ENCODE data around the gene FBXO28.

FBXO28 gene

DNA sequence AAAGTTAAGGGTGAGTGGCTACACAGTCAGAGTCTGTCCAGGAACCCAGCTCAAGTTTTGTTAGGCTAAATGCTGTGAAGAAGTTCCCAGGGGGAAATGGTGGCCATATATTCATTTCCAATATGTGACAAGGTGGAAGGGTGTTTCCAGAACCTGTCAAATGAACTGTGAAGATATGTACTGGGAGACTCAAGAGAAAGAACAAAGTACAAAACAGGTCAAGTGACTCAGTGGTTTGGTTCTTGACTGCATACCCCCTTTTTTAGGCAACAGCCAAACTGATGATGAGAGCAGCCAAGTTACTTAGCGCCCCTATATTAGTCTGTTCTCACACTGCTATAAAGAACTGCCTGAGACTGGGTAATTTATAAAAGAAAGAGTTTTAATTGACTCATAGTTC is 18.6 kb upstream of the FBXO28 start:
- no peak for ATAC-seq
- TF ChIP-seq PATZ1 (CRISPR knock-in tag; IDR thresholded peaks at IDR 0.05; ENCODE audit: borderline replicate concordance): no peak
- no peak for TF ChIP-seq OSR1 (CRISPR knock-in tag; IDR thresholded peaks at IDR 0.05)
- no peak for TF ChIP-seq CSDC2 (CRISPR knock-in tag; IDR thresholded peaks at IDR 0.05)
- TF ChIP-seq, protein P1, sequence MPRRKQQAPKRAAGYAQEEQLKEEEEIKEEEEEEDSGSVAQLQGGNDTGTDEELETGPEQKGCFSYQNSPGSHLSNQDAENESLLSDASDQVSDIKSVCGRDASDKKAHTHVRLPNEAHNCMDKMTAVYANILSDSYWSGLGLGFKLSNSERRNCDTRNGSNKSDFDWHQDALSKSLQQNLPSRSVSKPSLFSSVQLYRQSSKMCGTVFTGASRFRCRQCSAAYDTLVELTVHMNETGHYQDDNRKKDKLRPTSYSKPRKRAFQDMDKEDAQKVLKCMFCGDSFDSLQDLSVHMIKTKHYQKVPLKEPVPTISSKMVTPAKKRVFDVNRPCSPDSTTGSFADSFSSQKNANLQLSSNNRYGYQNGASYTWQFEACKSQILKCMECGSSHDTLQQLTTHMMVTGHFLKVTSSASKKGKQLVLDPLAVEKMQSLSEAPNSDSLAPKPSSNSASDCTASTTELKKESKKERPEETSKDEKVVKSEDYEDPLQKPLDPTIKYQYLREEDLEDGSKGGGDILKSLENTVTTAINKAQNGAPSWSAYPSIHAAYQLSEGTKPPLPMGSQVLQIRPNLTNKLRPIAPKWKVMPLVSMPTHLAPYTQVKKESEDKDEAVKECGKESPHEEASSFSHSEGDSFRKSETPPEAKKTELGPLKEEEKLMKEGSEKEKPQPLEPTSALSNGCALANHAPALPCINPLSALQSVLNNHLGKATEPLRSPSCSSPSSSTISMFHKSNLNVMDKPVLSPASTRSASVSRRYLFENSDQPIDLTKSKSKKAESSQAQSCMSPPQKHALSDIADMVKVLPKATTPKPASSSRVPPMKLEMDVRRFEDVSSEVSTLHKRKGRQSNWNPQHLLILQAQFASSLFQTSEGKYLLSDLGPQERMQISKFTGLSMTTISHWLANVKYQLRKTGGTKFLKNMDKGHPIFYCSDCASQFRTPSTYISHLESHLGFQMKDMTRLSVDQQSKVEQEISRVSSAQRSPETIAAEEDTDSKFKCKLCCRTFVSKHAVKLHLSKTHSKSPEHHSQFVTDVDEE (CRISPR knock-in tag; IDR thresholded peaks at IDR 0.05): no peak
- no peak for TF ChIP-seq RARB (CRISPR knock-in tag; IDR thresholded peaks at IDR 0.05)
- no peak for TF ChIP-seq ZC3H10 (CRISPR knock-in tag; IDR thresholded peaks at IDR 0.05)
- TF ChIP-seq, protein P2, sequence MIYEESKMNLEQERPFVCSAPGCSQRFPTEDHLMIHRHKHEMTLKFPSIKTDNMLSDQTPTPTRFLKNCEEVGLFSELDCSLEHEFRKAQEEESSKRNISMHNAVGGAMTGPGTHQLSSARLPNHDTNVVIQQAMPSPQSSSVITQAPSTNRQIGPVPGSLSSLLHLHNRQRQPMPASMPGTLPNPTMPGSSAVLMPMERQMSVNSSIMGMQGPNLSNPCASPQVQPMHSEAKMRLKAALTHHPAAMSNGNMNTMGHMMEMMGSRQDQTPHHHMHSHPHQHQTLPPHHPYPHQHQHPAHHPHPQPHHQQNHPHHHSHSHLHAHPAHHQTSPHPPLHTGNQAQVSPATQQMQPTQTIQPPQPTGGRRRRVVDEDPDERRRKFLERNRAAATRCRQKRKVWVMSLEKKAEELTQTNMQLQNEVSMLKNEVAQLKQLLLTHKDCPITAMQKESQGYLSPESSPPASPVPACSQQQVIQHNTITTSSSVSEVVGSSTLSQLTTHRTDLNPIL (CRISPR knock-in tag; IDR thresholded peaks at IDR 0.05; ENCODE audit: low read depth): no peak
- TF ChIP-seq BACH2 (CRISPR knock-in tag; IDR thresholded peaks at IDR 0.05; ENCODE audit: borderline replicate concordance): no peak
- TF ChIP-seq ZNF8 (CRISPR knock-in tag; IDR thresholded peaks at IDR 0.05): no peak
- no peak for TF ChIP-seq ARNTL (CRISPR knock-in tag; IDR thresholded peaks at IDR 0.05; ENCODE audit: borderline replicate concordance, low read depth)
- no peak for TF ChIP-seq ESRRG (CRISPR knock-in tag; IDR thresholded peaks at IDR 0.05)
- TF ChIP-seq PPARA (CRISPR knock-in tag; IDR thresholded peaks at IDR 0.05; ENCODE audit: borderline replicate concordance): no peak
- TF ChIP-seq ZFP3 (CRISPR knock-in tag; IDR thresholded peaks at IDR 0.05): no peak
- TF ChIP-seq ISL1 (CRISPR knock-in tag; IDR thresholded peaks at IDR 0.05): no peak

DNA sequence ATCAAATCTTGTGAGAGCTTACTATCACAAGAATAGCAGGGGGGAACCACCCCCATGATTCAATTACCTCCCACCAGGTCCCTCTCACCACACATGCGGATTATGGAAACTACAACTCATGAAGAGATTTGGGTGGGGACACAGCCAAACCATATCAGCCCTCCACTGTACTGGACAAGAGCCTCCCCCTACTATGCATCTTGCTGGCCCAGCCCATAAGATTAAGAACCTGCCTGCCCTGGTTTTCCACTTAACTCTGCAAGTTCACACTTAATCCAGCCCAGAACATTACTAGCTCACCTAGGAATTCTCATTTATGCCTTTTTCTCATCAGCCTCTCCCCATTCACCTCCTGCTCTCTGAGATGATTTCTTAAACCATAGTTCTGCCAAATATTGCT is 18.0 kb upstream of the FBXO28 start:
- TF ChIP-seq TCF4 (CRISPR knock-in tag; IDR thresholded peaks at IDR 0.05; ENCODE audit: borderline replicate concordance) (no peak), BACH2 (CRISPR knock-in tag; IDR thresholded peaks at IDR 0.05; ENCODE audit: borderline replicate concordance) (no peak), ARNTL (CRISPR knock-in tag; IDR thresholded peaks at IDR 0.05; ENCODE audit: borderline replicate concordance, low read depth) (no peak), SNAI2 (CRISPR knock-in tag; IDR thresholded peaks at IDR 0.05) (no peak), ZNF8 (CRISPR knock-in tag; IDR thresholded peaks at IDR 0.05) (no peak), CSDC2 (CRISPR knock-in tag; IDR thresholded peaks at IDR 0.05) (no peak), PPARA (CRISPR knock-in tag; IDR thresholded peaks at IDR 0.05; ENCODE audit: borderline replicate concordance) (no peak), ZNF565 (CRISPR knock-in tag; conservative IDR thresholded peaks at IDR 0.05; ENCODE audit: low read depth) (no peak)
- TF ChIP-seq, protein P2 (CRISPR knock-in tag; IDR thresholded peaks at IDR 0.05; ENCODE audit: low read depth): no peak
- ATAC-seq: no peak

DNA sequence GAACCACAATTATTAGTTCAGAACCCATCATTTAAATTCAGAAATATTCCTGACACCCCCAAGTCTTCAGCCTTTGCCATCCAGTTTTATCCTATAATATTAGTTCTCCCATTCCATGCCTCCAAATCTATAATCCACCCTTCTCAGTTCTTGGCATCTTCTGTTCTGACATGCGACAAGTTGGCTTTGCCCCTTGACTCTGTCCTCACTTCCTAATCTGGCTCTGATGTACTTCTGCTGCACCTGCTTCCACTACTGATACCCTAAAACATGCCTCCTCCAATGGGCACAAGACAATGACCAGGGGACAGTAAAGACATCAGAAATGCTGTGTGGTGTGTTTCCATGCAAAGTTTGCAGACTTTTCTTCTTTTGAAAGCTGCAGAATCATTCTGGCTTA is 17.1 kb upstream of the FBXO28 start:
- TF ChIP-seq CSRNP3 (CRISPR knock-in tag; IDR thresholded peaks at IDR 0.05): no peak
- TF ChIP-seq, protein P1 (CRISPR knock-in tag; IDR thresholded peaks at IDR 0.05): no peak
- no peak for TF ChIP-seq ZNF565 (CRISPR knock-in tag; conservative IDR thresholded peaks at IDR 0.05; ENCODE audit: low read depth)
- TF ChIP-seq, protein P2 (CRISPR knock-in tag; IDR thresholded peaks at IDR 0.05; ENCODE audit: low read depth): no peak
- no peak for TF ChIP-seq BACH2 (CRISPR knock-in tag; IDR thresholded peaks at IDR 0.05; ENCODE audit: borderline replicate concordance)
- TF ChIP-seq RARB (CRISPR knock-in tag; IDR thresholded peaks at IDR 0.05): no peak
- TF ChIP-seq ZFP3 (CRISPR knock-in tag; IDR thresholded peaks at IDR 0.05): no peak
- no peak for TF ChIP-seq POU6F1 (CRISPR knock-in tag; IDR thresholded peaks at IDR 0.05; ENCODE audit: borderline replicate concordance, low read depth)
- TF ChIP-seq PPARA (CRISPR knock-in tag; IDR thresholded peaks at IDR 0.05; ENCODE audit: borderline replicate concordance): no peak
- TF ChIP-seq OSR1 (CRISPR knock-in tag; IDR thresholded peaks at IDR 0.05): no peak
- TF ChIP-seq TCF4 (CRISPR knock-in tag; IDR thresholded peaks at IDR 0.05; ENCODE audit: borderline replicate concordance): no peak
- ATAC-seq: no peak

All from SK-N-SH treated with all-trans-retinoic acid at 6 μM for 48 hours (cell line).